HG03060 (cell line): Measurements from ENCODE around the gene KCNA3.
"Not testable (repeated sequence)": the region's sequence is repeated elsewhere in the genome, so short reads cannot be mapped to it uniquely, and the experiment has no call there.

ENCODE experiments used
- ATAC-seq: cut with Tn5 transposase; IDR thresholded peaks from one replicate; pipeline ENCODE4 v1.9.1; 2021; ENCODE audit warnings: low read depth, moderate number of reproducible peaks; ENCODE audit not compliant: unreplicated experiment

KCNA3 gene

GRCh38 chr1:110680036-110680735 is 5.4 kb upstream of the KCNA3 start:
- no peak for ATAC-seq

GRCh38 chr1:110677526-110677925 is 2.8 kb upstream of the KCNA3 start:
- ATAC-seq, result no peak

- no peak for ATAC-seq
Measured at GRCh38 chr1:110676970-110677369, 2.2 kb upstream of the KCNA3 start.

GRCh38 chr1:110675060-110675791 is 486 bp upstream of the KCNA3 start:
- ATAC-seq, result no peak

GRCh38 chr1:110673805-110674336 is 869 bp downstream of the KCNA3 start:
- no peak for ATAC-seq

GRCh38 chr1:110673197-110673701 is 1.5 kb downstream of the KCNA3 start:
- ATAC-seq, result no peak

GRCh38 chr1:110672753-110673108 is 2.0 kb downstream of the KCNA3 start:
- no peak for ATAC-seq

GRCh38 chr1:110672001-110672752 is 2.6 kb downstream of the KCNA3 start:
- ATAC-seq, result no peak

- no peak for ATAC-seq
Measured at GRCh38 chr1:110671361-110671760, 3.4 kb downstream of the KCNA3 start.

- no peak for ATAC-seq
Measured at GRCh38 chr1:110668549-110668948, 6.2 kb downstream of the KCNA3 start.

GRCh38 chr1:110667776-110668175 is 7.0 kb downstream of the KCNA3 start:
- ATAC-seq, result no peak

GRCh38 chr1:110663241-110663640 is 11.5 kb downstream of the KCNA3 start:
- no peak for ATAC-seq

- not testable (repeated sequence) for ATAC-seq
Measured at GRCh38 chr1:110659559-110659958, 15.2 kb downstream of the KCNA3 start.

- no peak for ATAC-seq
Measured at GRCh38 chr1:110657351-110657750, 17.4 kb downstream of the KCNA3 start.

- ATAC-seq, result no peak
Measured at GRCh38 chr1:110650609-110651008, 24.1 kb downstream of the KCNA3 start.

- no peak for ATAC-seq
Measured at GRCh38 chr1:110648417-110648816, 26.3 kb downstream of the KCNA3 start.

GRCh38 chr1:110647254-110647891 is 27.4 kb downstream of the KCNA3 start:
- no peak for ATAC-seq

GRCh38 chr1:110645821-110646735 is 28.7 kb downstream of the KCNA3 start:
- ATAC-seq, result no peak

GRCh38 chr1:110645211-110645610 is 29.5 kb downstream of the KCNA3 start:
- no peak for ATAC-seq
